H9 (cell line): ENCODE measurements around the gene TYW1. TPM values are rescaled to one million over a fixed set of nuclear protein-coding genes. Genes with fewer than 3 reads are reported as not detected.
"Not testable (repeated sequence)": the region's sequence is repeated elsewhere in the genome, so short reads cannot be mapped to it uniquely, and the experiment has no call there.

Source experiments
- DNase-seq: peaks from one replicate; pipeline ENCODE4 v3.0.0-alpha.2; 2017
- H2AFZ ChIP-seq: one replicate; pipeline ENCODE4 v1.6.1; 2013; ENCODE audit warnings: mild to moderate bottlenecking, low read length, control low read depth, moderate library complexity
- H2AK5ac ChIP-seq: 2 replicates; pipeline ENCODE4 v1.6.1; 2013; ENCODE audit warnings: low read length, control low read depth, mixed read lengths; ENCODE audit not compliant: insufficient read length
- H2BK120ac ChIP-seq: one replicate; pipeline ENCODE4 v1.6.1; 2013; ENCODE audit warnings: low read depth, mild to moderate bottlenecking, low read length, control low read depth, inconsistent platforms; ENCODE audit not compliant: poor library complexity, severe bottlenecking
- H2BK12ac ChIP-seq: 2 replicates; pipeline ENCODE4 v1.6.1; 2013; ENCODE audit warnings: low read length, control low read depth, mixed read lengths, low read depth; ENCODE audit not compliant: insufficient read length
- H2BK15ac ChIP-seq: 2 replicates; pipeline ENCODE4 v1.6.1; 2013; ENCODE audit warnings: low read depth, low read length, control low read depth
- H2BK20ac ChIP-seq: one replicate; pipeline ENCODE4 v1.6.1; 2013; ENCODE audit warnings: low read depth, mild to moderate bottlenecking, low read length, control low read depth, inconsistent platforms; ENCODE audit not compliant: poor library complexity, severe bottlenecking
- H2BK5ac ChIP-seq: 2 replicates; pipeline ENCODE4 v1.6.1; 2013; ENCODE audit warnings: low read length, control low read depth, mixed read lengths; ENCODE audit not compliant: insufficient read length
- H3K14ac ChIP-seq: 2 replicates; pipeline ENCODE4 v1.6.1; 2013; ENCODE audit warnings: low read length, control low read depth; ENCODE audit not compliant: insufficient read depth
- H3K18ac ChIP-seq: 2 replicates; pipeline ENCODE4 v1.6.1; 2013; ENCODE audit warnings: low read depth, mild to moderate bottlenecking, mixed read lengths, low read length, control low read depth; ENCODE audit not compliant: insufficient read length
- H3K23ac ChIP-seq: 2 replicates; pipeline ENCODE4 v1.6.1; 2013; ENCODE audit warnings: low read length, control low read depth, mixed read lengths, low read depth; ENCODE audit not compliant: insufficient read length
- H3K23me2 ChIP-seq: 2 replicates; pipeline ENCODE4 v1.6.1; 2013; ENCODE audit warnings: low read depth, mild to moderate bottlenecking, mixed read lengths, low read length, control low read depth; ENCODE audit not compliant: insufficient read length, poor library complexity, severe bottlenecking
- H3K27ac ChIP-seq: 2 replicates; pipeline ENCODE4 v1.5.1; 2013; ENCODE audit warnings: low read length, control low read depth, mixed read lengths, low read depth; ENCODE audit not compliant: insufficient read length
- H3K27me3 ChIP-seq: 2 replicates; pipeline ENCODE4 v1.6.1; 2013; ENCODE audit warnings: low read length, control low read depth, inconsistent platforms; ENCODE audit not compliant: insufficient read depth
- H3K4ac ChIP-seq: 2 replicates; pipeline ENCODE4 v1.6.1; 2013; ENCODE audit warnings: low read depth, mild to moderate bottlenecking, control low read depth, inconsistent platforms, low read length, moderate library complexity
- H3K4me1 ChIP-seq: 2 replicates; pipeline ENCODE4 v1.6.1; 2013; ENCODE audit warnings: low read length, control low read depth, inconsistent platforms; ENCODE audit not compliant: insufficient read depth
- H3K4me2 ChIP-seq: 2 replicates; pipeline ENCODE4 v1.6.1; 2013; ENCODE audit warnings: low read length, control low read depth, mixed read lengths; ENCODE audit not compliant: insufficient read length, insufficient read depth
- H3K56ac ChIP-seq: 2 replicates; pipeline ENCODE4 v1.6.1; 2013; ENCODE audit warnings: low read depth, mild to moderate bottlenecking, mixed read lengths, low read length, control low read depth; ENCODE audit not compliant: insufficient read length
- H3K79me1 ChIP-seq: 2 replicates; pipeline ENCODE4 v1.6.1; 2013; ENCODE audit warnings: low read depth, mild to moderate bottlenecking, moderate library complexity, low read length, control low read depth, inconsistent platforms; ENCODE audit not compliant: insufficient read depth, poor library complexity, severe bottlenecking
- H3K79me2 ChIP-seq: 2 replicates; pipeline ENCODE4 v1.6.1; 2013; ENCODE audit warnings: low read length, control low read depth, inconsistent platforms; ENCODE audit not compliant: insufficient read depth
- H3K9ac ChIP-seq: 2 replicates; pipeline ENCODE4 v1.6.1; 2013; ENCODE audit warnings: low read length, control low read depth, mixed read lengths; ENCODE audit not compliant: insufficient read length; ENCODE audit errors: extremely low read depth
- H3K9me3 ChIP-seq: one replicate; pipeline ENCODE4 v1.6.1; 2013; ENCODE audit warnings: low read depth, low read length, inconsistent platforms; ENCODE audit not compliant: control insufficient read depth
- H3T11ph ChIP-seq: one replicate; pipeline ENCODE4 v1.6.1; 2013; ENCODE audit warnings: mild to moderate bottlenecking, low read length, control low read depth, inconsistent platforms
- H4K20me1 ChIP-seq: one replicate; pipeline ENCODE4 v1.6.1; 2013; ENCODE audit not compliant: control insufficient read depth, insufficient read length, insufficient read depth
- H4K5ac ChIP-seq: 2 replicates; pipeline ENCODE4 v1.6.1; 2013; ENCODE audit warnings: low read depth, mild to moderate bottlenecking, mixed read lengths, low read length, control low read depth; ENCODE audit not compliant: insufficient read length
- H4K8ac ChIP-seq: replicated peaks from 2 replicates; pipeline ENCODE4 v1.6.1; 2013; ENCODE audit warnings: low read length, control low read depth, mixed read lengths, low read depth; ENCODE audit not compliant: insufficient read length
- H4K91ac ChIP-seq: 2 replicates; pipeline ENCODE4 v1.6.1; 2013; ENCODE audit warnings: low read depth, mild to moderate bottlenecking, moderate library complexity, mixed read lengths, low read length, control low read depth; ENCODE audit not compliant: insufficient read length
- H3K27ac Mint-ChIP-seq, 3 experiments: 2 replicates in 2 of 3; 3 replicates in 1 of 3; pipeline ENCODE4 v1.8.0; 2020 to 2021; ENCODE audit warnings: mixed read lengths in 3 of 3, mild to moderate bottlenecking in 1 of 3, moderate library complexity in 1 of 3
- H3K27me3 Mint-ChIP-seq: 2 replicates; pipeline ENCODE4 v1.8.0; 2021; ENCODE audit warnings: low read depth, mild to moderate bottlenecking, moderate library complexity, mixed read lengths
- H3K36me3 Mint-ChIP-seq, 3 experiments: 2 replicates in 2 of 3; 3 replicates in 1 of 3; pipeline ENCODE4 v1.8.0; 2020 to 2021; ENCODE audit warnings: low read depth in 3 of 3, mixed read lengths in 3 of 3; ENCODE audit not compliant: insufficient read depth in 1 of 3
- H3K4me1 Mint-ChIP-seq, 2 experiments: 2 replicates each; pipeline ENCODE4 v1.8.0; 2020; ENCODE audit warnings: mixed read lengths in 2 of 2
- H3K4me3 Mint-ChIP-seq, 2 experiments: 2 replicates in 1 of 2; 3 replicates in 1 of 2; pipeline ENCODE4 v1.8.0; 2020 to 2021; ENCODE audit warnings: mild to moderate bottlenecking in 2 of 2, mixed read lengths in 2 of 2, moderate library complexity in 1 of 2
- H3K9me3 Mint-ChIP-seq, 2 experiments: 2 replicates in 1 of 2; 3 replicates in 1 of 2; pipeline ENCODE4 v1.8.0; 2020; ENCODE audit warnings: mild to moderate bottlenecking in 2 of 2, mixed read lengths in 2 of 2, moderate library complexity in 1 of 2
- WGBS: extraction: QIAGEN DNeasy Blood & Tissue Kit; methylation state at CpG from one replicate; pipeline ENCODE4 v1.1.7; 2013; ENCODE audit warnings: missing lambda C conversion rate, low lambda C conversion rate, mixed read lengths; ENCODE audit not compliant: insufficient read length; ENCODE audit errors: extremely low coverage; 5-methylcytosine and 5-hydroxymethylcytosine counted together
- total RNA-seq: library from RNA; stranded (reverse); gene quantifications from 2 replicates; pipeline ENCODE4 v1.2.1, GENCODE V29; 2021

TYW1 gene
- total RNA-seq, 1 experiment from 2014 or later: 22.3 TPM

DNA sequence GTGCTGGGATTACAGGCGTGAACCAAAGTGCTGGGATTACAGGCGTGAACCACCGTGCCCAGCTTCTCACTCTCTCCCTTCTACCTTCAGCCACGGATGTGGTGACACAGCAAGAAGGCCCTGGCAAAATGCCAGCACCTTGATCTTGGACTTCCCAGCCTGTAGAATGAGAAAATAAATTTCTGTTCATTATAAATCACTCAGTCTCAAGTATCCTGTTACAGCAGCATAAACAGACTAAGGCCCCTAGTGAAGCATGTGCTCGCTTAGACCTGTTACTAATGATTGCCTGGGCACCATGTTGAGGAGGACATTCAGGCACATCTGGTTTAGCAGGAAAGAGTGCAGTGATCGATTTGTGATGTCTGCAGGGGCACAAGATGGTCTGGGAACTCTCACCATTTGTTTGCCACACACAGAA lies 263.5 kb downstream of the TYW1 start:
- not testable (repeated sequence) for H3T11ph ChIP-seq, H3K79me1 ChIP-seq, H2BK20ac ChIP-seq, H2BK5ac ChIP-seq, DNase-seq, H3K27ac Mint-ChIP-seq, H4K8ac ChIP-seq, H3K4me1 ChIP-seq, H3K18ac ChIP-seq, H4K91ac ChIP-seq, H3K9me3 Mint-ChIP-seq, H4K20me1 ChIP-seq, H3K27me3 Mint-ChIP-seq, H3K56ac ChIP-seq, H3K4ac ChIP-seq, H3K9ac ChIP-seq, H3K23ac ChIP-seq, H4K5ac ChIP-seq, H3K79me2 ChIP-seq, H3K4me3 Mint-ChIP-seq, H2BK12ac ChIP-seq, H3K9me3 ChIP-seq, H3K14ac ChIP-seq, H2AK5ac ChIP-seq, H2AFZ ChIP-seq, H3K23me2 ChIP-seq, H2BK15ac ChIP-seq, H3K4me2 ChIP-seq, H2BK120ac ChIP-seq, H3K27ac ChIP-seq, H3K27me3 ChIP-seq
- Mint-ChIP-seq H3K4me1 (peaks cover 17 to 23% of the 10 kb centered on the region in 2 experiments), H3K36me3 (peaks cover 7 to 12% (median 11%) of the 10 kb centered on the region in 3 experiments; a peak in 6 of 7 replicates)
- no CpG with 5 or more reads among the region's 6 CpGs for WGBS

- not testable (repeated sequence) for H3K79me2 ChIP-seq, H3K4me1 Mint-ChIP-seq, H3K4me2 ChIP-seq, H3K56ac ChIP-seq, H3K18ac ChIP-seq, H4K5ac ChIP-seq, H3K23ac ChIP-seq, H3T11ph ChIP-seq, H3K23me2 ChIP-seq, H2BK120ac ChIP-seq, H3K27ac ChIP-seq, H2BK5ac ChIP-seq, H3K9me3 ChIP-seq, H2BK12ac ChIP-seq, H3K14ac ChIP-seq, H3K4me3 Mint-ChIP-seq, H3K27ac Mint-ChIP-seq, H3K79me1 ChIP-seq, H4K91ac ChIP-seq, H3K4ac ChIP-seq, H3K27me3 ChIP-seq, H2AK5ac ChIP-seq, H4K20me1 ChIP-seq, DNase-seq, H3K27me3 Mint-ChIP-seq, H4K8ac ChIP-seq, H2BK15ac ChIP-seq, H3K4me1 ChIP-seq, H3K9ac ChIP-seq, H2BK20ac ChIP-seq, H2AFZ ChIP-seq, H3K9me3 Mint-ChIP-seq
- no CpG with 5 or more reads among the region's 2 CpGs for WGBS
- H3K36me3 Mint-ChIP-seq: peaks cover 7 to 10% (median 10%) of the 10 kb centered on the region in 3 experiments; a peak in 6 of 7 replicates
These were observed 267.4 kb downstream of the TYW1 start for GRCh38 chr7:67264000-67264399.
